KOPT-K1 (cell line): Measurements from ENCODE around the gene CD244.
"Not testable (repeated sequence)": the region's sequence is repeated elsewhere in the genome, so short reads cannot be mapped to it uniquely, and the experiment has no call there.

Experiments used
- H3K27ac ChIP-seq: fragments of 200-600 bp; sonication (generic); 2 replicates; pipeline ENCODE4 v1.5.1; 2016; ENCODE audit warnings: antibody characterized with exemption, mild to moderate bottlenecking, low read depth, low read length; ENCODE audit not compliant: poor library complexity, severe bottlenecking
- H3K36me3 ChIP-seq: fragments of 200-600 bp; sonication (generic); 2 replicates; pipeline ENCODE4 v1.5.1; 2017; ENCODE audit warnings: antibody characterized with exemption, mild to moderate bottlenecking, low read length, moderate library complexity; ENCODE audit not compliant: insufficient read depth
- H3K9me3 ChIP-seq: fragments of 200-600 bp; sonication (generic); 2 replicates; pipeline ENCODE4 v1.5.1; 2017; ENCODE audit warnings: antibody characterized with exemption, low read length, mild to moderate bottlenecking; ENCODE audit not compliant: insufficient read depth, poor library complexity, severe bottlenecking

The CD244 gene

GRCh38 chr1:160862203-160863060 lies at the start of gene CD244:
Gene CD244 (minus strand): TSS chr1:160862887. CDS start chr1:160862677, 210 bp downstream.
- peak within 1 kb of the TSS; percentile 76 for H3K27ac ChIP-seq
- no peaks in the 10 kb centered on the region for H3K36me3 ChIP-seq
- H3K9me3 ChIP-seq = no peaks in the 10 kb centered on the region

- Histone ChIP-seq H3K36me3 (no peaks in the 10 kb centered on the region), H3K27ac (no peak overlapping the region), H3K9me3 (no peaks in the 10 kb centered on the region)
Measured at GRCh38 chr1:160911925-160912324, 49.2 kb upstream of the CD244 start.

GRCh38 chr1:160911441-160911840 lies 48.8 kb upstream of the CD244 start:
- H3K9me3 ChIP-seq = no peaks in the 10 kb centered on the region
- H3K27ac ChIP-seq = no peak overlapping the region
- no peaks in the 10 kb centered on the region for H3K36me3 ChIP-seq

- H3K9me3 ChIP-seq = no peaks in the 10 kb centered on the region
- no peaks in the 10 kb centered on the region for H3K36me3 ChIP-seq
- H3K27ac ChIP-seq = no peak overlapping the region
Measured at GRCh38 chr1:160910170-160910750, 47.6 kb upstream of the CD244 start.

- Histone ChIP-seq H3K36me3 (no peaks in the 10 kb centered on the region), H3K9me3 (no peaks in the 10 kb centered on the region), H3K27ac (no peak overlapping the region)
Measured at GRCh38 chr1:160907976-160908375, 45.3 kb upstream of the CD244 start.

GRCh38 chr1:160905617-160905989 lies 42.9 kb upstream of the CD244 start:
- no peaks in the 10 kb centered on the region for H3K9me3 ChIP-seq
- H3K36me3 ChIP-seq = no peaks in the 10 kb centered on the region
- H3K27ac ChIP-seq = no peak overlapping the region

GRCh38 chr1:160904783-160905616 lies 42.3 kb upstream of the CD244 start:
- Histone ChIP-seq H3K36me3 (no peaks in the 10 kb centered on the region), H3K9me3 (no peaks in the 10 kb centered on the region), H3K27ac (no peak overlapping the region)

- H3K27ac ChIP-seq = not testable (repeated sequence)
Measured at GRCh38 chr1:160902251-160902650, 39.6 kb upstream of the CD244 start.

GRCh38 chr1:160901768-160902167 lies 39.1 kb upstream of the CD244 start:
- no peaks in the 10 kb centered on the region for H3K36me3 ChIP-seq
- H3K27ac ChIP-seq = no peak overlapping the region
- H3K9me3 ChIP-seq = no peaks in the 10 kb centered on the region

More at GRCh38 chr1:160902251-160902650, 39.6 kb upstream of the CD244 start:
- not testable (repeated sequence) for H3K36me3 ChIP-seq, H3K9me3 ChIP-seq

- H3K36me3 ChIP-seq, H3K9me3 ChIP-seq, H3K27ac ChIP-seq: not testable (repeated sequence)
Measured at GRCh38 chr1:160900683-160901082, 38.0 kb upstream of the CD244 start.

- not testable (repeated sequence) for H3K9me3 ChIP-seq, H3K36me3 ChIP-seq, H3K27ac ChIP-seq
Measured at GRCh38 chr1:160894368-160895135, 31.9 kb upstream of the CD244 start.

GRCh38 chr1:160891474-160891873 lies 28.8 kb upstream of the CD244 start:
- no peaks in the 10 kb centered on the region for H3K36me3 ChIP-seq
- no peak overlapping the region for H3K27ac ChIP-seq
- H3K9me3 ChIP-seq = peaks cover 6% of the 10 kb centered on the region

- peaks cover 1% of the 10 kb centered on the region for H3K9me3 ChIP-seq
- no peak overlapping the region for H3K27ac ChIP-seq
- no peaks in the 10 kb centered on the region for H3K36me3 ChIP-seq
Measured at GRCh38 chr1:160888926-160889325, 26.2 kb upstream of the CD244 start.

- H3K36me3 ChIP-seq = no peaks in the 10 kb centered on the region
- no peak overlapping the region for H3K27ac ChIP-seq
- no peaks in the 10 kb centered on the region for H3K9me3 ChIP-seq
Measured at GRCh38 chr1:160887071-160887470, 24.4 kb upstream of the CD244 start.

GRCh38 chr1:160885042-160885441 lies 22.4 kb upstream of the CD244 start, which contains the start of gene ITLN1:
Gene ITLN1 (minus strand): TSS chr1:160885180. CDS start chr1:160884877, 303 bp downstream.
- Histone ChIP-seq H3K36me3 (no peaks in the 10 kb centered on the region), H3K27ac (no peak within 1 kb of the TSS), H3K9me3 (no peaks in the 10 kb centered on the region)
